GM21825 (cell line): Measurements from ENCODE around the gene MS4A14.
"Not testable (repeated sequence)": the region's sequence is repeated elsewhere in the genome, so short reads cannot be mapped to it uniquely, and the experiment has no call there.

Experiments
- ATAC-seq: cut with Tn5 transposase; IDR thresholded peaks from one replicate; pipeline ENCODE4 v1.9.1; 2021; ENCODE audit warnings: mild to moderate bottlenecking, moderate library complexity; ENCODE audit not compliant: unreplicated experiment

Gene MS4A14

GRCh38 chr11:60396382-60396781 lies at the start of gene MS4A14:
Gene MS4A14, plus strand, starts transcription at chr11:60396459. Its CDS starts 120 bp downstream, at chr11:60396579.
- no peak for ATAC-seq

DNA sequence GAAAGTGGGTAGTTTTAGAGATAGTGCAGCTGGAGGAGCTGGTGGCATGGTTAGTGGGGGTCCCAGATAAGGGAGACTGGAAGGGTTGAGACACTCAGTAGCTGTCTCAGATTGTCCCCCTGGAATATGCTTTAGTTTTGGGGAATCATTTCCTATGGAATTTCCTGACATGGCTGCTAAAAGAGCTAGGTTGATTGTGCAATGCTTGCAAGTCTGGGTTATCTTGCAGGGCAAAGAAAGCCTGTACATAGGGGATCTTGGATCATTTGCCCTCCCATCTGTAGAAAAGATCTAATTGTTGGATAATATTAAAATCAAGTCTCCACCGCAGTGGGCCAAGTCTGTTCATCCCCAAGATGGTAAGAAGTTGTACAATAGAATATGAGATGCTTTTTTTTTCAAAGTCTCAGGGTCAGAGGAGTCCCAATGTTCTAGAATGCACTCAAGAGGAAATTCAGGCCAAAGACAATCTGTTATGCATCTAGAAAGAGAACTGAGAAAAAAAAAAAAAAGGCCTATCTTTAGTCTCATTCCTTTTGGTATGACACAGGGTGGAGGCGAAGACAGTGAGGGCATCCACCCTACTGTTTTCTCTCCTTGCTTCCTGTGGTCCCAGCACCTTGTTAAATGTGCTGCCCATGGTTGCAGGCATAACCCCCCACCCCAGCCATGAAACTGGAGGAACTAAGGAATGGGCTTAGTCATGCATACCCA lies 49.0 kb upstream of the MS4A14 start:
- ATAC-seq: no peak

DNA sequence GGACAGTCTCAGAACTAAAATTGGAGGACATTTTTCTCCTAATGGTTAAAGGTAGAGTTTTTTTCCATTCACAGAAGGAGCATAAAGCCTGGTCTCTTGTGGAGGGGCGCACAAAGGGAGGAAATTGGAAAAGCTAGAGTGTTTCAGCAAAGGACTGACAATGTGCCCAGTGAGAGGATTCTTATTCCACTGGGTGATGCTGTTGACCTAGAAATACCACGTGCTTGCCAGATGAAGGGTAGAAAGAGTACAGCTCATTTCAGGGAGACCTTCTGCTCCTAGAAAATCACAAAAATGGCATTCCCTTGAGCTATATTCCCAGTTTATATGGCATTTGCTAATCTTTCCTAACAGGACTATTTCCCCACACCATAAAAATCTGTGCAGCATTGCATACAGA lies 48.1 kb upstream of the MS4A14 start:
- ATAC-seq: no peak

- no peak for ATAC-seq
Observed at GRCh38 chr11:60349990-60350389, 46.3 kb upstream of the MS4A14 start.

GRCh38 chr11:60357771-60358170 lies 38.5 kb upstream of the MS4A14 start:
- no peak for ATAC-seq

- ATAC-seq: no peak
Observed at GRCh38 chr11:60360621-60361020, 35.6 kb upstream of the MS4A14 start.

DNA sequence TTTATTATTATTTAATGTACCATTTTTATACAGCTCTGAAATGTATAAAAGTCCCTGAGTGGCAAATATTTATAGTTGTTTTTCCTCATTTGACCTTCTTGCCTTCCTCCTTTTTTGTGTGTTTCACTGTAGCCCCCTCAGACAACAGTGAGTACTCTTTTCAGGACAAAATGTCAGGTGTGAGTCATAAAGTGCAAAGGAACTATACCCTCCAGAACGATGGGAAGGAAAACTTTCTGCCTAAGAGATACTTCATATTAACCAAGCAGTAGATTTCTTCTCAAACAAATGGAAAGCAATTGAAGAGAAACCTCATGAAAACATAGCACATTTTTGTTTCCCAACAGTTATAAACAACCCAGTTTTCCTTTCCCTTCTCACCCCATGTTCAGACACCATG lies 34.0 kb upstream of the MS4A14 start:
- no peak for ATAC-seq

DNA sequence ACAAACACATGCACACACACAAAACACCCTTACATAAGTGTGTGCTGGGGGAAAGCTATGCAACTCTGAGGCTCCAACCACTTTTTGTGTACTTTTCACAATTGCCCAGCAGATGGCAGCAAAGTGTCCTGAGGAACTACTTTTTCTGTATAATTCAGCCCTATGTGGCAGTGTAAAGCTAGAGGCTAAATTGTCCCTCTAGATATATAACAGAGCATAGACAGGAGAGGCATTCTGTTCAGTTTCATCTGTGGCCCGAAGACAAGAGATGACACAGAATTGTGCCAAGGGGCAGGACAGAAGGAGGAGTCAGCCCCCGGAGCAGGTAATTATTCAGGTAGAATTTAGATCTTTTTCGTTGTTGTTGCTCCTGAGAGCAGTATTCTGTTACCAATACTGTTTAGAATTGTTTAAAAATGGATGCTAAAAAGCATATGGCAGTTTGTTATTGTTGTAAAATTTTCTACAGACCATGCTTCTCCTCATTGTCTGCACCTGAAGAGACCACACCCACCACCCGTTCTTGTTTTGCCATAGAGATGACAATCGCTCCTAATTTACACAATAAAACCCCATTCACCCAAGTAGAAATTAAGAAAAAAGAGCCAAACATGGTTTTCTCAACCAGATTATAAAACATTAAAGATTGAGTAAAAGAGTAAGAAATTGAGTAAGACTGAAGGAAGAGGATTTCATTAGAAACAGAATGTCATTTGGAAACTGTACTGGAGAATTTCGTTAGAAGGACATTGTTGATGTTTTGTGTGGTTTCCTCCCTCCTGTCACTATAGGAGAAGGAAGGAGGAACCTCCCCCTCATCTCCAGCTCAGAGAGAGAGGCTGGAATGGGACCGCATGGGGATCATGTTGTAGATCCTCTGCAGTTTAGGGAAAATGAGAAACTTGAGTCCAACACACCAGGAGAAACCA lies 32.5 kb upstream of the MS4A14 start:
- peak; percentile 56 for ATAC-seq

GRCh38 chr11:60366262-60366904 lies 29.9 kb upstream of the MS4A14 start:
- ATAC-seq: not testable (repeated sequence)

DNA sequence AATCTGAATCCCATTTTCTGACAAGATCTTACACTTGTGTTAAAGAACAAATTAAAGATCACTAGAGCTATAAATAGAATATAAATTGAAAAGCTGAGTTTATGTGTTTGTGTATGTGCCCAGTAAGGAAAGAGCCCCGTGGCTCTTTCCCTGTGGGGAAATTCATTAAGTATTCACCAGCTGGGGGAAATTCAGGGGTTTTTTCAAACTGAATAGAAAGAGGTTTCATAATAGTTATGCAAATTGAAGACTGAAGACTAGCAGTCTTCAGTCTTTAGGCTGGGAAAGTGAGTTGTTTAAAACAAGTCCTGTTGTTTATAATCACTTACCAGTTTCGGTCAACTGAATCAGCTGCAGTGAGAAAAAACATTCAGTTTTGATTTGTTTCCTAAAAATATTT lies 29.2 kb upstream of the MS4A14 start:
- ATAC-seq: peak; percentile 82

GRCh38 chr11:60367896-60368295 lies 28.4 kb upstream of the MS4A14 start:
- ATAC-seq: no peak

DNA sequence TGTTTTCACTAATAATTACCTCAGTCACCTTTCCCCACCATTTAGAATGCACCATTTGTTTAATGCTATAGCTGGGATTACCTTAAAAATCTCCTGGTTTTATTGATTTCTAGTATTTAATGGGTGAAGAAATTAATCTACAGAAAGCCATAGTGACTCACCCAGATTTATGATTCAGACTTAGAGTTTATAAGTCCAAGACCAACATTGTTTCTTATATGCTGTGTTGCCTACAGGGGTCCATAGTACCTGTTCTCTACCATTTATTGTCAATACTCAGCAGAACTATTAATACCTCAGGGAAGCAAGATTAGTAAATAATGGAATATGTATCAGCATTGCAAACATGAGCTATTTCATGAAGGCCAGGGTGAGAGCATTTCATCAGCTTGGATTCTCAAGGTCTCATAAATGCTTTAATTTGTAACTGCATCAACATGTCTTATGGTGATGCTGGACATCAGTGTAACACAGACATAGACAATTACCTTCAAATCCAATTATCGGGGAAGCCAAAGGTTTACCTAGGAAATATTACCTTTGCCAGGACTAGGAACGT lies 25.9 kb upstream of the MS4A14 start:
- no peak for ATAC-seq

DNA sequence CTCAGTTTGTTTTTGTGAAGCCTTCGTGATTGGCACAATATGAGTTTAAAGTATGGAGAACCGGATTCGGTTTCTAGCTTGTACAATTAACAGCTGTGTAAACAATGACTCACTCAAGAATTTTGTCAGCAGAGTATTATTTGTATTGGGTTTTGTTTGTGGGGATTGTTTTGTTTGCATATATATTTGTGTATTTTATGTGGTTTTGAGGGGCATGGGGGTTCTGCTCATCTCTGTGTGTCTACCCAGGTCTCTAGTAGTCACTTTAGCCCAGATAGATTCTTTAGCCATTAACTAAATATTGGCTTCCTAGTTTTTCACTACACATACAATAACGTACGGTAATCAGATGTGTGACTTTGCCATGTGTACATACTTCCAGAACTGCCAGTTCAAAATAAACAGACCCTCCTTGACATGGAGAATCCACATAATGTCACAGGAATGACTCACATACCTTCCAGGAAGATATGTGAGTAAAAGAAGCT lies 25.4 kb upstream of the MS4A14 start:
- ATAC-seq: no peak

- ATAC-seq: no peak
Observed at GRCh38 chr11:60371386-60371785, 24.9 kb upstream of the MS4A14 start.

DNA sequence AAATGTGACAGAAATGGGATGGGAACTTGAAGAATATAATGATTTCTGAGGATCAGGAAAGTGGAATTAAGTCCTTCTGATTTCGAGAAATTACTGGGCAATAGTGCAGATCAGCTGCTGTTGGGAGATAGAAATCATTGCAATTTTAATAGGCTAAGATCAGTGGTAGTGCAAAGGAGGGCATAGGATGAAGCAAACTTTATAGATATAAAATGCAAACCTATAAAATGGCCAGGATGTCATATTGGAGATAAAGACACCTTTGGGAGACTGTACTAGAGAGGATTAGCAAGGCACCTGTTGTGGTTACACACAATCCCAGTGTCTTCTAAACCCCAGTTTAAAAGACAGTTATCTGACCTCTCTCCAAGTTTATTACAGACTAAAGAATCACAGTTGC lies 24.4 kb upstream of the MS4A14 start:
- ATAC-seq: no peak

- ATAC-seq: no peak
Observed at GRCh38 chr11:60372767-60373166, 23.5 kb upstream of the MS4A14 start.

DNA sequence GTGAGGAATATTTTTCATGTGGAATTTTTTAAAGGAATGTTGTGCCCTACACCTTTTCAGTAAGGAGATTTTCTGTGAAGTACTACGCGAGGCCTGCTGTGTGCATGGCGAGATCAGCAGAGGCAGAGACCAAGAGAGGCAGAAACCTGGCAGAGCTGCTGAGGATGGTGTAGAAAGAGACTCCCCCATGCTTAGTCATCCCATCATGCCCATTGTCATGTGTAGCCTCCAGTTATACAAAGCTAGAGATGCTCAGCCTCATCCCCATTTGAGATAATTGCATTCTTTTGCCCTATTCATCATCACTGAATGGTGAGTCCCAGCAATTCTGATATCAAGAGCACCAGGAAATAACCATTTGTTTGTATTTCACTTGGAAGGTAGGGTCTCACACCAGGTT lies 20.9 kb upstream of the MS4A14 start:
- no peak for ATAC-seq

DNA sequence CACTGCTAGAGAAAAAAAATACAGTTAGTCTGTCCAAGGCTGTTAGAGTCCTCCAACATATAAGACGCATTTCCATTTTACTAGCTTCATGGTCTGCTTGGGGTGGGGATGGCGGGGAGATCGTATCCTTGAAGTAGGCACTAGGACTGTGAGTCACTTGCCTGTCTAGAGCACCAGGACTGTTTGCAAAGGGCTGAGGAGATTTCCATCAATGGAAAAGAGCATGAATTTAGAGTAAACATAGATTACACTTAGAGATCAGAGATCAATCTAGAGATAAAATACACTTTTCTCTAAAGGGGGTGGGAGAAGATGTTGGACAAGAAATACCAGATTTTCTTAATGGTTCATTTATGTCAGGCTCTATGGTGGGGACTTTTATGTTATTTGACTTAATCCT lies 19.7 kb upstream of the MS4A14 start:
- no peak for ATAC-seq

DNA sequence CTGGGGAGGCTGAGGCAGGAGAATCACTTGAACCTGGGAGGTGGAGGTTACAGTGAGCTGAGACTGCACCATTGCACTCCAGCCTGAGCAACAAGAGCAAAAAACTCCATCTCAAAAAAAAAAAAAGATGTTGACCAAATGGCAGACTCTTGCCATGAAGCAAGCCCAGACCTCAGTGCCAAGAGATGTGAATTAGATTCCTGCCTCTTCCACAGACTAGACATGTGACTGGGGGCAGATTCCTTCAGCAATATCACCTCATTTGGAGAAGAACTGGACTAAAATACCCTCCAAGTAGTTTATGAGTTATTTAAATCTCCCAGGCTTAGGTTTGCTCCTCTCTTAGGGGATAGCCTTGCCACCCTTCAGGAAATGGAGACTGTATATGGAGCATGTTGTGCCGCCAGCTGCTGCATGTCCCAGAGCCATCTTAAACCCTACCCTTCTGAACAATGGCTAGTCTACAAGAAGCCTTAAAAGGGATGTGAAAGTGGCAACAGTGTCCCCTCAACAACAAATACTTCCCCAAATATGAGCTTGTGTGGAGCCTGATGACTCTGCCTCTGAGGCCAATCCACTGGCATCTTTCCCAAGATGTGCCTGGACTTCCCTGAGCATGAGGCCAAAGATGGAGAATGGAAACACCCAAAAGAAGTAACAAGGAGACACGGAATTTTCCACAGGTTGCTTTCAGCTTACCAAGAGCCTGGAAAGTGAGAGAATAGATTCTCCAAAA lies 18.7 kb upstream of the MS4A14 start:
- peak; percentile 47 for ATAC-seq

GRCh38 chr11:60378354-60378753 lies 17.9 kb upstream of the MS4A14 start, which contains the start of gene MS4A7:
Gene MS4A7, plus strand, starts transcription at chr11:60378532. Its CDS starts 4,610 bp downstream, at chr11:60383142.
- peak; percentile 86 for ATAC-seq
